GM18507 (cell line): ENCODE results near the gene HTR3A.

Source experiments
- DNase-seq: peaks from one replicate; pipeline ENCODE4 v3.0.0; 2011; ENCODE audit warnings: low read depth; ENCODE audit not compliant: insufficient read length; ENCODE audit errors: extremely low spot score
- FAIRE-seq: peaks from 2 replicates; lab custom pipeline; 2011; peaks lifted over from hg19 to GRCh38; lab: Jason Lieb, UNC

HTR3A gene

DNA sequence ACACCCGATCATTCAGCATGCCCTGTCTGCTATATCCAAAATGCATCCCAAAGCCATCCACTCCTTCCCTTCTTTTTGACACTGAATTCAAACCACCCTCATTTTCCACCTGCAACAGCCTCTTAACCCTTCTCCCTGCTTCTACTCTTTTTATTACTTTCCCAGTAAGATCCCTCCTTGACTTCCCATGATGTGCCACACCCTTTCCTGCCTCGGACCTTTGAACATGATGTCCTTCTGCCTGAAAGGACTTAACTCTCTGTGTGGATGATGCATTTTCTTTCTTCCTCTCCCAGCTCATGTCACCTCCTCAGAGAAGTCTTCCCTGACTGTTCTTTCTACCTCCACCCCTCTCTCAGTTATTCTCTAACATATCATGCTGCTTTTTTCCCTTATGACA is 36.5 kb downstream of the HTR3A start:
- FAIRE-seq (no peak), DNase-seq (no peak)

DNA sequence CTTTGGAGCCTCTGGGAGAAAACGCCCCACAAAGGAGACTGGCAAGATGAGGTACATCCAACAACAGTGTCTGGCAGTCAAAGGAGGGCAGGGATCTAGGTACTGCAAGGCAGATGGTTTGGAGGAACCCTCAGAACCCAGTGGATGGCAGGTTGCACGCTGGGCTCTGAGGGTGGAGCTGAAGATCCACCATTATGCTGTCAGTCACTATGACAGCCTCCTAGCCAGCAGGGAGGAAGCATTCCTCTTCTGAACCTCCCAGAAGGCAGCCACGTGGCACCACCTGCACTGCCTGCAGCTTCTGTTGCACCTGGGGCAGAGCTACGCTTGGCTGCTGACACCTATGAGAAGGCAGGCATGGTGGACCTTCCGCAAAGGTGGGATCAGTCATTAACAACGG is 40.2 kb downstream of the HTR3A start:
- FAIRE-seq (no peak), DNase-seq (no peak)

DNA sequence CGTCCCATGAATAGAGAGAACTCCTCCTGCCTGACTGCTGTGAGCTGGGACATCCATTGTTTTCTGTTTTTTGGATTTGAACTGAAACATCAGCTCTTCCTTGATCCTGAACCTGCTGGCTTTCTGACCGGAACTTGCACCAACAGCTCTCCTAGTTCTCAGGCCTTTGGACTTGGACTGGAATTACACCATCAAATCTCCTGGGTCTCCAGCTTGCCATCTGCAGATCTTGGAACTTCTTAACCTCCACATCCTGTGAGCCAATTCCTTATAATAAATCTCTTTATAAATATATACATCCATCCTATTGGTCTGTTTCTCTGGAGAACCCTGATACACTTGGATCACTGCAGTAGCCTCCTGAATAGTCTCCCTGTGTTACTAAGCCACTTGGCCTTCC is 42.1 kb downstream of the HTR3A start:
- FAIRE-seq (no peak), DNase-seq (no peak)

- no peak for FAIRE-seq
- DNase-seq, result no peak
Observed at GRCh38 chr11:114017723-114018122, 42.8 kb downstream of the HTR3A start.

DNA sequence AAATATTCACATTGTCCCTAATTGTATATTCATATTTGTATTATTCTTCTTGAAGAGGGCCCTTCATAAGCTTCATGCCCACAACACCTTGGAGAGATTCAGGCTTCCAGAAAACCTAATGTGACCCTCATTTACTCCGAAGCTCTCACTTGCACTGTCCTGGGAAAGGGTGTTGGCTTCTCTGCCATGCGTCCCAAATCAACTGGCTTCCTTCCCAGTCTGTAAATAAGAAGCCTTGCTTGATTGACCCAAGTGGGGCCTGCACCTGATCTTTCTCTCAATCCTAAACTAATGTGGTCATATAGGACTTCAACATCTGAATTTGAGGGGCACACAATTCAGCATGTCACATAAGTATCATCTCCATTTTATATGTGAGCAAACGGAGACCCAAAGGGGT is 44.1 kb downstream of the HTR3A start:
- DNase-seq, result no peak
- FAIRE-seq, result no peak

- DNase-seq (no peak), FAIRE-seq (no peak)
Observed at GRCh38 chr11:114019574-114019973, 44.7 kb downstream of the HTR3A start.

GRCh38 chr11:114025329-114025907 is 50.5 kb downstream of the HTR3A start:
- FAIRE-seq, result no peak
- DNase-seq, result no peak

DNA sequence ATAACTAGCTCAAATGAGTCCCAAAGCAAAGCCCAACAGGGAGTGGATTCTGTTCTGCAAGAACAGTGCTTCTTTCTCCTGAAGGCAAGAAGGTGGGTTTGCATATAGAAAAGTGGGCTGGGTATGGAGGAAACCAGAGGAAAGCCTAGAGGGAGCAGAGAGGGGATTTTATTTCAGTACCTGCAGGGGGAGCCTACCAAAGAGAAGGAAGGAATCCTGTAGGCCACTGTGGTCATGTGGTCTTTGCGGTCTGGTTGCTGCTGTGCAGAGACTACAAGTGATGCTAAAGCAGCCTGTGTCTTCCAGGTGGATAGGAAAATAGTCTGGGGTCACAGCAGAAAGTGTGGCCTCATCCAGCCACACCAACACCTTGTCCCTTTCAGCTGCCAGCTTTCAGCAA is 51.4 kb downstream of the HTR3A start:
- no peak for DNase-seq
- no peak for FAIRE-seq

DNA sequence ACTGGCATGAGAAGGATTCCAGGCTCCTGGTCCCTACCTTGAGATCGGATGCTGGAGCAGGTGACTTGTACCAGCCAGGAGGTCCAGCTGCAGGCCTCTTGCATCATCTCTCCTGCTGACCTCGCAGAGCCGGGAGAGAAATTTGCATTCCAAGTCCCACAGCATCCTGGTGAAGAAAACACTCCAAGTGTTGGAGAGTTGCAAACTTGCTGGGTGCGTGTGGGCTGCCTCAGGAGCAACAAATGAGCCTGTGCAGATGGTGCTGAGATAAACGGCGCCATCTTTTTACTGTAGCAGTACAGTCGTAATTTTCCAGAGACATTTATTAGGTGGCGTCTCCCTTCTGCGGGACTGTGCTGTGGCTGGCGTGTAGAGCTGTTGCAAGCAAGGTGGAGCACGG is 52.5 kb downstream of the HTR3A start:
- FAIRE-seq, result no peak
- DNase-seq, result no peak

GRCh38 chr11:114027926-114028325 is 53.0 kb downstream of the HTR3A start:
- FAIRE-seq (no peak), DNase-seq (no peak)

- no peak for FAIRE-seq
- no peak for DNase-seq
Observed at GRCh38 chr11:114031246-114031966, 56.5 kb downstream of the HTR3A start.

GRCh38 chr11:114031967-114032320 is 57.0 kb downstream of the HTR3A start:
- DNase-seq (no peak), FAIRE-seq (no peak)

DNA sequence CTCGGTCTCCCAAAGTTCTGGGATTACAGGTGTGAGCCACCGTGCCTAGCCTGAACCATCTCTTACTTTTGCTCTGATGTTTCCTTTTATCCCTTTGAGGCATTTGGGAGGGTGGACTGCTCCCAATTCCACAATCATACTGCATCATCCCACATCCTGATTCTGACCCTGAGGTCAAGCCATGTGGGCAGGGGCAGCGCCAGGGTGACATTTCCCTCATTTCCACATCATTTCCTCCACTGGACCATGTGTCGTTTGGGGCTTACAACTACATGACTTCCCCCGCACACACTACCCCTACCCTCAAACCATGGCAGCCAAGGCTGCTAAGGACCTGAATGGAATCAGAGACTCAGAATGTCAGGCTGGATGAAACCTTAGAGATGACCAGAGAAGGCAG is 58.2 kb downstream of the HTR3A start:
- no peak for DNase-seq
- no peak for FAIRE-seq

DNA sequence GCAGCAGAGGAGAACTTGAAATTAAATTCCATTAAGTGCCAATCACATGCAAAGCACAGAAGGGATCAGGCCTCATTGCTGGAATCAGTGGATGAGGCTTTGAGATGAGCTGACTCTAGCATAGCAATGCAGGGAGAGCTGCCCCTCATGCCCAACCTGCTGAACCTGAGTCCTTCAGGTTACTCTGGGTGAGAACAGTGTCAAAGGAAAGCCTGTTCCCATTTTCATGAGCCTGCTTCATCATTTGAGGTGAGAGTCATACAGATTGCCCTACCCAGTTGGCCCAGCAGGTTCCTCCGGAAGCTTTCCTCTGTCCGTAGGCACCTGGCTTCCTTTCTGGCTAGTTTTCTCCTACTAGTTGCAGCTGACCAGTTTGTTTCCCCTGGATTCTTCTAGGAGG is 58.7 kb downstream of the HTR3A start:
- DNase-seq (no peak), FAIRE-seq (no peak)

- DNase-seq, result no peak
- FAIRE-seq, result no peak
Observed at GRCh38 chr11:114034956-114035355, 60.0 kb downstream of the HTR3A start.

DNA sequence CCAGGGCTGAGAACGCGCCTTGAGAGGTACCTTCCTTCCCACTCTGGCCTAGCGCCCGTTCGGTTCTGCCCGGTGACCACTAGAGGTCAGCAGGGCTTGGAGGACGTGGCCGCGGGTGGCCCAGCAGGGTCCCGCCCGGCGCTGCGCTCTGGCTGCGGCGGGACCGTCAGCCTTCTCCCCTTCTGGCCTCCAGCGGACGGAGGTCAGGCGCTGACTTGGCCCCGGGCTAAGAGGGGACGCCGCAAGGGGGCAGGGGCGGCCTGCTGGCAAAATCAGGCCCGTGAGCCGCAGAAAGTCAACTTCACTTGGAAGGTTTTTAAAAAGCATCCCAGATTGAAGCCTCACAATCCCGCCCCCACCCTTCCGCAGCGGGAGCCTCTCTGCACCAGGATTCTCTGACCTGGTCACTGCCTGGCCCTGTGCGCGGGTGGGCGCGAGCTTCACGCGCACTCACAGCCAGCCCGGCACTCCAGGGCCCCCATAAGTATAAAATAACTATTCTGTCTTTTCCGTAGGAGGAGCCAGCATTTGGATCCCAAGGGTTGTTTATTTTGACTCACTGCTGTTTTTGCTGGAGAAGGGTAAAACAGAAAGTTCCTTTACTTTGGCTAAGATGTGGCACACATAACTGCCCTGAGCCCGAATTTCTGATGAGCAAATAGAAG is 61.4 kb downstream of the HTR3A start:
- no peak for FAIRE-seq

GRCh38 chr11:114036958-114037357 is 62.0 kb downstream of the HTR3A start:
- FAIRE-seq (no peak), DNase-seq (no peak)

More for the DNA sequence above, 61.4 kb downstream of the HTR3A start:
- no peak for DNase-seq

- FAIRE-seq (no peak), DNase-seq (no peak)
Observed at GRCh38 chr11:114039551-114039950, 64.6 kb downstream of the HTR3A start.
